Dedifferentiated amniotic fluid mesenchymal stem cell (primary cell): Measurements from ENCODE around the gene SHISA3.

Experiments
- DNase-seq: peaks from one replicate; pipeline ENCODE4 v3.0.0-alpha.2; 2016; ENCODE audit errors: extremely low spot score

The SHISA3 gene

GRCh38 chr4:42391981-42392380 is 5.3 kb upstream of the SHISA3 start:
- no peak for DNase-seq

- no peak for DNase-seq
These were observed 4.9 kb upstream of the SHISA3 start for GRCh38 chr4:42392436-42392835.

- DNase-seq = no peak
These were observed 1.7 kb upstream of the SHISA3 start for GRCh38 chr4:42395595-42395994.

GRCh38 chr4:42396361-42396751 is 932 bp upstream of the SHISA3 start:
- no peak for DNase-seq

- no peak for DNase-seq
These were observed 415 bp downstream of the SHISA3 start for GRCh38 chr4:42397635-42398170.

GRCh38 chr4:42398171-42398870 is 1.0 kb downstream of the SHISA3 start:
- DNase-seq = no peak

GRCh38 chr4:42398871-42399331 is 1.6 kb downstream of the SHISA3 start:
- no peak for DNase-seq

GRCh38 chr4:42399393-42399792 is 2.1 kb downstream of the SHISA3 start:
- no peak for DNase-seq

GRCh38 chr4:42401171-42401570 is 3.9 kb downstream of the SHISA3 start:
- no peak for DNase-seq

- DNase-seq = no peak
These were observed 6.7 kb downstream of the SHISA3 start for GRCh38 chr4:42404001-42404400.

GRCh38 chr4:42410446-42410845 is 13.2 kb downstream of the SHISA3 start:
- DNase-seq = no peak

- no peak for DNase-seq
These were observed 14.5 kb downstream of the SHISA3 start for GRCh38 chr4:42411803-42412202.

- peak; percentile 62 for DNase-seq
These were observed 15.0 kb downstream of the SHISA3 start for GRCh38 chr4:42412251-42412650.

GRCh38 chr4:42415281-42415680 is 18.0 kb downstream of the SHISA3 start:
- DNase-seq = no peak

- no peak for DNase-seq
These were observed 18.7 kb downstream of the SHISA3 start for GRCh38 chr4:42416017-42416416.

- DNase-seq = no peak
These were observed 20.3 kb downstream of the SHISA3 start for GRCh38 chr4:42417550-42417949.

GRCh38 chr4:42420140-42420539 is 22.9 kb downstream of the SHISA3 start:
- DNase-seq = no peak

GRCh38 chr4:42425146-42426065 is 28.1 kb downstream of the SHISA3 start:
- no peak for DNase-seq

- no peak for DNase-seq
These were observed 30.7 kb downstream of the SHISA3 start for GRCh38 chr4:42428036-42428435.

GRCh38 chr4:42436928-42437565 is 39.8 kb downstream of the SHISA3 start:
- no peak for DNase-seq

GRCh38 chr4:42440083-42440482 is 42.8 kb downstream of the SHISA3 start:
- no peak for DNase-seq

GRCh38 chr4:42442601-42443000 is 45.3 kb downstream of the SHISA3 start:
- DNase-seq = no peak
